ENCODE data around the gene TLDC2. TPM values are rescaled to one million over a fixed set of nuclear protein-coding genes. Genes with fewer than 3 reads are reported as not detected.
"Not testable (repeated sequence)": the region's sequence is repeated elsewhere in the genome, so short reads cannot be mapped to it uniquely, and the experiment has no call there.

Gene TLDC2
- total RNA-seq, 1 experiment from 2014 or later, result 1.1 TPM

DNA sequence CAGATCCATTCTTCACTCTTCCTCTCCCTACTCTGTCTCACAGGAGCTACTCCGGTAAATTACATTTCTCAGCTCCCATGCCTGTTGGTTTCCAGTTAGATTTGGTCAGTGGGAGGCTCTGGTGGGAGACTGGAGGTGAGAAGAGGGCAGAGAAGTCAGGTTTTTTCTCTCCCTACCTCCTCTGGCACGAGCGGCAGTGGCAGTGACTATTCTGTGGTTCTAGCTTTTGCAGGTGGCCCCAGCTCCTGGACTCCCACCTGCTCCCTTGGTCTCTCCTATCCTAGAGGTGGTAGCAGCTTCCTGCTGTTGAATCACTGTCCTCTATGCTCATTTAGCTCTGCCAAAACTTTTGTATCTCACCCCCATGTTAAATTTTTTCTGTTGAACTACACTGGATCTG lies 17.9 kb downstream of the TLDC2 start:
- Mint-ChIP-seq H3K36me3 (ENCODE audit: insufficient read depth, unreplicated experiment) (no peaks in the 10 kb centered on the region), H3K27ac (ENCODE audit: unreplicated experiment) (no peak overlapping the region), H3K4me3 (ENCODE audit: low read depth, unreplicated experiment) (no peak overlapping the region), H3K9me3 (ENCODE audit: low read depth, unreplicated experiment) (no peaks in the 10 kb centered on the region), H3K4me1 (ENCODE audit: low read depth, unreplicated experiment) (no peaks in the 10 kb centered on the region), H3K27me3 (ENCODE audit: unreplicated experiment) (no peaks in the 10 kb centered on the region)
- intact Hi-C loops (cut with micrococcal nuclease; ENCODE audit: unreplicated experiment), result no loop called here
- TF ChIP-seq, protein P1, sequence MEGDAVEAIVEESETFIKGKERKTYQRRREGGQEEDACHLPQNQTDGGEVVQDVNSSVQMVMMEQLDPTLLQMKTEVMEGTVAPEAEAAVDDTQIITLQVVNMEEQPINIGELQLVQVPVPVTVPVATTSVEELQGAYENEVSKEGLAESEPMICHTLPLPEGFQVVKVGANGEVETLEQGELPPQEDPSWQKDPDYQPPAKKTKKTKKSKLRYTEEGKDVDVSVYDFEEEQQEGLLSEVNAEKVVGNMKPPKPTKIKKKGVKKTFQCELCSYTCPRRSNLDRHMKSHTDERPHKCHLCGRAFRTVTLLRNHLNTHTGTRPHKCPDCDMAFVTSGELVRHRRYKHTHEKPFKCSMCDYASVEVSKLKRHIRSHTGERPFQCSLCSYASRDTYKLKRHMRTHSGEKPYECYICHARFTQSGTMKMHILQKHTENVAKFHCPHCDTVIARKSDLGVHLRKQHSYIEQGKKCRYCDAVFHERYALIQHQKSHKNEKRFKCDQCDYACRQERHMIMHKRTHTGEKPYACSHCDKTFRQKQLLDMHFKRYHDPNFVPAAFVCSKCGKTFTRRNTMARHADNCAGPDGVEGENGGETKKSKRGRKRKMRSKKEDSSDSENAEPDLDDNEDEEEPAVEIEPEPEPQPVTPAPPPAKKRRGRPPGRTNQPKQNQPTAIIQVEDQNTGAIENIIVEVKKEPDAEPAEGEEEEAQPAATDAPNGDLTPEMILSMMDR (IDR thresholded peaks at IDR 0.05; ENCODE audit: unreplicated experiment), result no peak
- CTCF ChIA-PET, result interaction anchor here (0.6 to 1.2 kb wide), 2 partner anchors 11 to 31 kb away, joined by 4 to 7 read pairs; no protein-coding TSS in a partner anchor
- DNase-seq, result no peak
- no TSS peak for BruUV-seq (replicated peaks)

DNA sequence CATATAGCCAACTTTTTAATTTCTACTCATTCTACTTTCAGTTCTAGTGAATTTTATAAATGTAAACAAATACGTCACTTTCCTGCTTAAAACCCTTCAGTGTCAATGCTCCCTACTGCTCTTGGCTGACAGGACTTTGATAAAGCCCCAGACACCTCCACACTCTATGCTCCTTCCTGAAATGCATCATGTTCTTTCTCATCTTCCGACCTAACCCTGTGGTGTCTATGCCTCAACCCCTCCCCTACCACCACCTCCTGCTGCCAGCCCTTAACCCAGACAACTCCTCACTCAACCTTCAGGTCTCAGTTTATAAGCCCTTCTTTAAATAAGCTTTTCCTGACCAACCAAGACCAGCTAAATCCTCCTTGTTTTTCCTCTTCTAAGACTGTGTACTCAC lies 19.1 kb downstream of the TLDC2 start:
- H3K4me1 Mint-ChIP-seq (ENCODE audit: low read depth, unreplicated experiment), result no peaks in the 10 kb centered on the region
- no peaks in the 10 kb centered on the region for H3K9me3 Mint-ChIP-seq (ENCODE audit: low read depth, unreplicated experiment)
- BruUV-seq (replicated peaks), result no TSS peak
- TF ChIP-seq, protein P1 (IDR thresholded peaks at IDR 0.05; ENCODE audit: unreplicated experiment), result no peak
- H3K36me3 Mint-ChIP-seq (ENCODE audit: insufficient read depth, unreplicated experiment), result peaks cover 5% of the 10 kb centered on the region
- intact Hi-C loops (cut with micrococcal nuclease; ENCODE audit: unreplicated experiment), result no loop called here
- H3K4me3 Mint-ChIP-seq (ENCODE audit: low read depth, unreplicated experiment), result no peak overlapping the region
- H3K27ac Mint-ChIP-seq (ENCODE audit: unreplicated experiment), result no peak overlapping the region
- CTCF ChIA-PET, result no interaction called here
- no peak for DNase-seq
- H3K27me3 Mint-ChIP-seq (ENCODE audit: unreplicated experiment), result no peaks in the 10 kb centered on the region

DNA sequence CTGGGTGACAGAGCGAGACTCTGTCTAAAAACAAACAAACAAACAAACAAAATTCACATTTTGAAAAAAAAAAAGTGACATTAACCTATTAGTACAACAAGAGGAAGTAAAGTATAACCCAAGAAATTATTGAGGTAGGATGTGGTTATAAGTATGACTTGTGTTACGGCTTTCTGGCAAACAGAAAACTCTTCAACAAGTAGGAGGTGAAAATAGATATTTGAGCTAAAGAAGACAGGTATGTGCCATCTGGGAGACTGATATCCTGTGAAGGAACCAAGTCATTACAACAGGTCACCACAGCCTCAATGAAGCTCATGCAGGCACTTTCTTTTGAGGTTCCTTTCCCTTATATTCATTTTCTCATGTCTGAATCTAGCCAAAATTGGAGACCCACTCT lies 28.8 kb downstream of the TLDC2 start:
- no peaks in the 10 kb centered on the region for H3K27me3 Mint-ChIP-seq (ENCODE audit: unreplicated experiment)
- no peaks in the 10 kb centered on the region for H3K4me1 Mint-ChIP-seq (ENCODE audit: low read depth, unreplicated experiment)
- no peak overlapping the region for H3K27ac Mint-ChIP-seq (ENCODE audit: unreplicated experiment)
- no TSS peak for BruUV-seq (replicated peaks)
- TF ChIP-seq, protein P1 (IDR thresholded peaks at IDR 0.05; ENCODE audit: unreplicated experiment), result no peak
- no peak for DNase-seq
- intact Hi-C loops (cut with micrococcal nuclease; ENCODE audit: unreplicated experiment), result no loop called here
- H3K36me3 Mint-ChIP-seq (ENCODE audit: insufficient read depth, unreplicated experiment), result peaks cover 19% of the 10 kb centered on the region
- CTCF ChIA-PET, result no interaction called here
- no peak overlapping the region for H3K4me3 Mint-ChIP-seq (ENCODE audit: low read depth, unreplicated experiment)
- H3K9me3 Mint-ChIP-seq (ENCODE audit: low read depth, unreplicated experiment), result no peaks in the 10 kb centered on the region

DNA sequence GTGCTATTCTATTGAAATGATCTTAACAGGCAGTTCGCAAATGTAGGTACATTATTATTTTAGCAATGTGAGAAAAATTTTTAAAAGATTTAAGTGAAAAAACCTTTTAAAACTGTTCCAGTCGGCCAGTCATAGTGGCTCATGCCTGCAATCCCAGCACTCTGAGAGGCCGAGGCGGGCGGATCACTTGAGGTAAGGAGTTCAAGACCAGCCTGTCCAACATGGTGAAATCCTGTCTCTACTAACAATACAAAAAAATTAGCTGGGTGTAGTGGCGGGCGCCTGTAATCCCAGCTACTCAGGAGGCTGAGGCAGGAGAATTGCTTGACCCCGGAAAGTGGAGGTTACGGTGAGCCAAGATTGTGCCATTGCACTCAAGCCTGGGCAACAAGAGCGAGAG lies 29.6 kb downstream of the TLDC2 start:
- H3K4me1 Mint-ChIP-seq (ENCODE audit: low read depth, unreplicated experiment); H3K9me3 Mint-ChIP-seq (ENCODE audit: low read depth, unreplicated experiment); intact Hi-C loops (cut with micrococcal nuclease; ENCODE audit: unreplicated experiment); CTCF ChIA-PET; H3K27me3 Mint-ChIP-seq (ENCODE audit: unreplicated experiment); H3K27ac Mint-ChIP-seq (ENCODE audit: unreplicated experiment); H3K4me3 Mint-ChIP-seq (ENCODE audit: low read depth, unreplicated experiment); DNase-seq; BruUV-seq (replicated peaks): not testable (repeated sequence)
- peaks cover 19% of the 10 kb centered on the region for H3K36me3 Mint-ChIP-seq (ENCODE audit: insufficient read depth, unreplicated experiment)

DNA sequence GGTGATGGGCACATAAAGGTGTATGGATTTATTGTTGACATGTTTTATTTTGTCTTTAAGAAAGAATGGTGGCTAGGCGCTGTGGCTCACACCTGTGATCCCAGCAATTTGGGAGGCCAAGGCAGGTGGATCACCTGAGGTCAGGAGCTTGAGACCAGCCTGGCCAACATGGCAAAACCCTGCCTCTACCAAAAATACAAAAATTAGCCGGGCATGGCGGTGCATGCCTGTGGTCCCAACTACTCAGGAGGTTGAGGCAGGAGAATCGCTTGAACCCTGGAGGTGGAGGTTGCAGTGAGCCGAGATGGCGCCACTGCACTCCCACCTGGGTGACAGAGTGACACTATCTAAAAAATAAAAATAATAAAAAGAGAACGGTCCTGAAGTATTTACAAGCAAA lies 30.1 kb downstream of the TLDC2 start:
- BruUV-seq (replicated peaks); H3K4me3 Mint-ChIP-seq (ENCODE audit: low read depth, unreplicated experiment); H3K27ac Mint-ChIP-seq (ENCODE audit: unreplicated experiment); intact Hi-C loops (cut with micrococcal nuclease; ENCODE audit: unreplicated experiment); H3K27me3 Mint-ChIP-seq (ENCODE audit: unreplicated experiment); H3K4me1 Mint-ChIP-seq (ENCODE audit: low read depth, unreplicated experiment); H3K9me3 Mint-ChIP-seq (ENCODE audit: low read depth, unreplicated experiment); DNase-seq; CTCF ChIA-PET: not testable (repeated sequence)
- H3K36me3 Mint-ChIP-seq (ENCODE audit: insufficient read depth, unreplicated experiment), result peaks cover 19% of the 10 kb centered on the region

Data from Calu3 (cell line).